ENCODE results near the gene RLN3.
A peak's percentile ranks its signal among the peaks of the same experiment; 100 is the strongest.

RLN3 gene, protein sequence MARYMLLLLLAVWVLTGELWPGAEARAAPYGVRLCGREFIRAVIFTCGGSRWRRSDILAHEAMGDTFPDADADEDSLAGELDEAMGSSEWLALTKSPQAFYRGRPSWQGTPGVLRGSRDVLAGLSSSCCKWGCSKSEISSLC

DNA sequence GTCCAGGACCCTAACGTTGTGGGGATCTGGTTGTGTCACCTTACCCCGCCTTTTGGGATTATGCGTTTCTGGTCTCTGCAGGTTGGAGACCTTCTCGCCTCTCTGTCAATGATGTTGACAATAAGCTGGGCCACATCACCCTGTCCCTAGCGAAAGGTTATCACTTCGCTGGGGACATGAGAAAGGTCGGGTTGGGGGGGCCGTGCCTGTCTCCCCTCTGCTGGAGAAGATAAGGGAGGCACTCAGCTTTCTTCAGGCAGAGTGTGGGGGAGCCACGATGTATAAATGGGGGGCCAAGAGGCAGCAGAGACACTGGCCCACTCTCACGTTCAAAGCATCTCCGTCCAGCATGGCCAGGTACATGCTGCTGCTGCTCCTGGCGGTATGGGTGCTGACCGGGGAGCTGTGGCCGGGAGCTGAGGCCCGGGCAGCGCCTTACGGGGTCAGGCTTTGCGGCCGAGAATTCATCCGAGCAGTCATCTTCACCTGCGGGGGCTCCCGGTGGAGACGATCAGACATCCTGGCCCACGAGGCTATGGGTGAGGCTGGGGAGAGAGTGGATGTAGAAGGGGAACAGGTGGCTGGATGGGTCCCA, at the start of gene RLN3:
TSS of gene RLN3 (plus strand) at position 293 of the 595 bp plus-strand sequence. CDS start at position 350, 57 bp downstream.
- no peak for DNase-seq (ENCODE audit: low read depth)

DNA sequence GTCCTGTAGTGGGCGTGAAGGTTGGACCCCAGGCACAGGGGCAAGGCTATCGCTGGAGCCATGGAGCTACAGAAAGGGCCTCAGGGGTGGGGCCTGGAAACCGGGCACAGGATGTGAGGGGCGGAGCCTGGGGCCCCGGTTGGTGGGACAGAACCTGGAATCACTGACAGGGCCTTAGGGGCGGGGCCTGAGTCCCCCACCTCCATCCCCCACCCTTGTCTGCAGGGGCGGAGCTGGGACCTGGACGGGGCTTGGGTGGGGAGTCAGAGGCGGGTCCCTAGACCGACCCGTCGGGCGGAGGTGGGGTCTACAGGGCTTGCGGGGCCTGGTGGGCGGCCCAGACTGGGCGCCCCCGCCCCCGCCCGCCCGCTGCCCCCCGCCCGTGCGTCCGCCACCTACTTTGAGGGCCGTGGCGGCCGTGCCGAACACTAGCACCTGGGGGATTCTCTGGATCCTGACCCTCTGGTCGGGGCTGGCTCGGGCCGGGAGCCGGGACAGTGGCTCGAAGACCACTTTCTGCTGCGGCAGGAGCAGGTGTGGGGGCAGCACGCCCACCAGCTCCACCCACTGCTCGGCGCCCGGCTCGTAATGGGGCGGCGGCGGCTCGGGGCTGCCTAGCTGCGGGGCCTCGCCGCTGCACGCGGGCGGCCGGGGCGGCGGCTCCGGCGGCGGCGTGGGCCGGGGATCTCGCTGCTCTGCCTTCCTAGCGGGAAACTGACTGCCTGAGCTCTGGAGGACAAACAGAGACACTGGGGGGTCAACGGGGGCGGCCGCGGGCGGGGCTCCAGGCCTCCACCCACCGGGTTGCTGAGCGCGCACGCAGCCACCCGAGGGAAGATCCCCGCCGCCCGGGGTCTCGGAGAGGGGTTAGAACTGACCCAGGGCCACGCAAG, 49.4 kb upstream of the RLN3 start:
- DNase-seq (ENCODE audit: low read depth): no peak

DNA sequence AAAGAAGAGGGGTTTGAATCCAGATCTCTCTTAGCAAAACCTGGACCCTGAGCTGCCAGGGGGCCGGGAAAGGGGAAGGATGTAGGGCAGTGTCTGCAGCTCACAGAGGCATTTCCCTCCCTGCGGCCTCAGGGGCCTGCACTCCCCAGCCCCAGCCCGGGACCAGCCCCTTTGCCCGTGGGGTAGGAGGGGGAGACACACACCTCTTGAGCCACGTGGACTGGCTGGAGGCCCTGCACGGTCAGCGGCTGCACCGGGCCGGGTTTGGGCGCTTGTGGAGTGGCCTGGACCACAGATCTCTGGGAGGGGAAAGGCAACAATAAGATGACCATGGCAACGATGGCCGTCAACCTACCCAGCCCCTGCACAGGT, 48.7 kb upstream of the RLN3 start:
- DNase-seq (ENCODE audit: low read depth): no peak

DNA sequence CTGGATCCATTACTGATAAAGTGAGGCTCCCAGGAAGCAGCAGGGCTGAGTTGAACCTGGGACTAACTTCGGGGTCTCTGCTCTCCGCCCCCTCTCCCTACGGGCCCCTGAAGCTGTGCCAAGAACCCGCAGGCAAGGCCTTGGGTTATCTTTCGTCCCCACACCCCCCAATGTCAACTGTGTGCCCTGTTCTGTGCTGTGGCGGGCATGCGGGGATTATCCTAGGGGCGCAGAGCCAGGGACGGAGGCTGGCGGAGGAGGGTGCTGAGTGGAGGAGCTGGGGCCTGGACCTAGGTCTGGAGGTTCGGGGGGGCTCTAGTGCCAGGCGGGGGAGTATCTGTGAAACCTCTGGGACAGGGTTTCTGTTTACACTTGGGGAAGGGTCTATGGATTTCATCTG, 48.3 kb upstream of the RLN3 start:
- DNase-seq (ENCODE audit: low read depth): no peak

DNA sequence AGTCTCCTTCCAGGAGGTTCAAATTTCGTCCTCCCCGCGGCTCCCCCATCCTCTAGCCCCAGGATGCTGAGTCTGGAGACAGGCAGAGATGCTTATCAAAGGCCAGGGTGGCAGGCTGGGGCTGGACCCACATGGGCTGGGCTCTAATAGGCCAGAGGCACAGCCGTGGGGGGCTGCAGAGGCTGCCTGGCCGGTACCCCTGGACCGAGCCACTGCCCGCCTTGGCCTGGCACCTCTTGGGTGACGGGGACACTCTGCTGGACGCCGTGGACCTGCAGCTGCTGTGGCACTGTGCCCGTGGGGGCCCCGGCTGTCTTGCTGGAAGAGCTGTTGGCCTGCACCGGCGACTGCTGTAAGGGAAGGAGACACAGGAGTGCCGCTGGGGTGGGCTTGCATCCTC, 47.6 kb upstream of the RLN3 start:
- no peak for DNase-seq (ENCODE audit: low read depth)

DNA sequence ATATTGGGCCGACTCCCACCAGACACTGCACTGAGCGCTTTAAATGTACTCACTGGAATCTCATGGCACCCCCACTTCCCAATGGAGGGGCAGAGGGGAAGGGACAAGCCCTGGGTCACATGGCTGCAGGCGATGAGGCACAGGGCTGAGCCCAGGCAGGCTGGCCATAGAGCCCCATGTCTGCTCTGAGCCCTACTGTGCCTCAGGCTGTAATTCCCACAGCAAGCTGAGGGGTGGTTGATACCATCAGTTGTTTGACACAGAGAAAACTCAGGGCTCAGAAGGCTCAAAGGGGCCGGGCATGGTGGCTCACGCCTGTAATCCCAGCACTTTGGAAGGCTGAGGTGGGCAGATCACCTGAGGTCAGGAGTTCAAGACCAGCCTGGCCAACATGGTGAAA, 46.9 kb upstream of the RLN3 start:
- DNase-seq (ENCODE audit: low read depth): no peak

DNA sequence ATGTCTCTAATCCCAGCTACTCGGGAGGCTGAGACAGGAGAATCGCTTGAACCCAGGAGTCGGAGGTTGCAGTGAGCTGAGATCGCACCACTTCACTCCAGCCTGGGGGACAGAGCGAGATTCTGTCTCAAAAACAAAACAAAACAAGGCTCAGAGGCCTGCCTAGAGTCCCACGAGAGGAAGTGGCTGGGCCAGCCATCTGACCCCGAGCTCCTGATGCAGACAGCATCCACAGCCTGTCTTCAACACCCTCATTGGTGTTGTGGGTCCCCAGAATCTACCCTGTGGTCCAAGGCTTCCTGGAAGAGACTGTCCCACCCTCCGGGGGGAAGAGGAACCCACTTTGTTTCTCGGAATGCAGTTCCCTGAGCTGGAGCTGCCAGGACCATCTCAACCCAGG, 46.5 kb upstream of the RLN3 start:
- DNase-seq (ENCODE audit: low read depth): no peak

DNA sequence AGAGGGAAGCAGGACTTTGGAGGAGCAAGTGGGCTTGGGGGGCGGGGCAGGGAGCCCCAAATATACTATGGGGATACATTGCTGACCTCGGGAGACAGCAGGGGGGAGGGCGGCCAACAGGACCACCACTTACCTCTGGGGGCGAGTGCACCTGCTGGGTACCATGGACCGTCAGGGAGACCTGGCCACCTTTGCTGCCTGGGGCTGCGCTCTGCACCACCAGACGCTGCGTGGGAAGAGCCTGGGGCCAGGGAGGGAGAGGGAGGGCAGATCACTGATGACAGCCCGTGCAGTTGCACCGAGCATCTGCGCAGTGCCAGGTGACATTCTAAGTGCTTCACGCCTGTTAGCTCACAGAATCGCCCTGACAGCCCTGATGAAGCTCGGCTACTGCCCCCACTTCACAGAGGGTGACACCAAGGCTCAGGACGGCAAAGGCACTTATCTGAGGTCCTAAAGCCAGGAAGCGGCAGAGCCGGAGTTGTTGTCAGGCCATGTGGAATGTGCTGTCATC, 45.9 kb upstream of the RLN3 start:
- DNase-seq (ENCODE audit: low read depth): no peak

DNA sequence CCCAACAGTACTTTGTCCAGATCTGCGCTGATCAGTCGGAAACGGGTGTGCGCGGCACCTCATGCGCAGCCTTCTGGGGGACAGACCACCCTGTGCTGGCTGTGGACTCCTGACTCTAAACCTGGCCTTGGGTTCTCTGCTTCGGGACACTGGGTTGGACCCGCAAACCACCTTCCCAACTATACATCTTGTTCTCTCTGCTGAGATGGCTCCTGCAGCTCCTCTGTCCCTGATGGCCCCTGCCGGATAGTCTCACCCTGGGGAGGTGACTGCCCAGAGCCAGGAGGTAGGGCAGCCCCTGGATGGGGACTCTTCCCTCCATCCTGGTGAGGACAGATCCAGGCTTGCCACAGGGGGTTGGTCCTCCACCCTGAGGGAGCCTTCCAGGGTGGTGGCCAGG, 45.2 kb upstream of the RLN3 start:
- DNase-seq (ENCODE audit: low read depth): no peak

DNA sequence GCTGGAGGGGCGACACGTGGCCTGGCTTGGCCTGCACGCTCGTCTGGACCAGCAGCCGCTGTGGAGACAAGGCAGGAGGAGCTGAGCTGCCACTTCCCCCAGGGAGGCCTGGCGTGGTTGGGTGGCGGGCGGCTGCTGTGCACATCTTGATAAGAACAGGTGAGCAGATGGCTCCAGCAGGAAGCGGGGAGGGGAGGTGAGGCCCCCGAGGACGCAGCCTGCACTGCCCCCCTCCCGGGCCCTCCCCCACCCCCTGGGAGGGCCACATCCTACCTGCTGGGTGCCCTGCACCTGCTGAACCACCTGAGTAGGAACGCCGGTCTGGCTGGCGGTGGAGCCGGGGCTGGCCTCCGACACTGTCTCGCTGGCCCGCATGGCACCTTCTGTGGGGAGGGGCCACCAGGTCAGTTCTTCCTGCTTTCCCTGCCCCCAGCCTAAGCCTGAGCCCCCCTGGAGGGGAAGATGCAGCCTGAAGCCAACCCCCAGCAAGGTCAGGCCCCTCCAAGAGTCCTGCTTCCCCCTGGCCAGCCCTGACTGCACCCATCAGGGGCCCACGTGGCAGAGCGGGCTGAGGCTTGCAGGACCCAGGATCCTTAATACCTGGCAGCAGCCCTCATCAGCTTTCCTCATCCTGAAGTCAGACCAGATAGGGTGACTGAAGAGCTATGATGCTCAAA, 44.6 kb upstream of the RLN3 start:
- DNase-seq (ENCODE audit: low read depth): no peak

DNA sequence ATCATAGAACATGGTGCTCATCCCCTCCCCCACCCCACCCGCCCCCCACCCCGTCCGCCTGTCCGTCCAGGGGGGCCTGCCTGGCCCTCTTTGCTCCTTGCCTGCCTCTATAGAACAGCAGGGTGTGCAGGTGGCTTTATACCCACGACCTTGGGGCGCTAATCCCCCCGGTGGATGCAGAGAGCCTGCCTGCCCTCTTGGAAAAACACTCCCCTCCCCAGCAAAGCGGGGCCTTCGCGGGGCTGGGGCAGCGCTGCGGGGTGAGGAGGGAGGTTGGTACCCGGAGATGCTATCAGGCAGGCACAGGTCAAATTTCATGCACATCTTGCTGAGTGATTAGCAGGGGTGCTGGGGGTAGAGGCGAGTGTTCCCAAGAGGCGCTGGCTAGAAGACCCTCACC, 43.8 kb upstream of the RLN3 start:
- no peak for DNase-seq (ENCODE audit: low read depth)

DNA sequence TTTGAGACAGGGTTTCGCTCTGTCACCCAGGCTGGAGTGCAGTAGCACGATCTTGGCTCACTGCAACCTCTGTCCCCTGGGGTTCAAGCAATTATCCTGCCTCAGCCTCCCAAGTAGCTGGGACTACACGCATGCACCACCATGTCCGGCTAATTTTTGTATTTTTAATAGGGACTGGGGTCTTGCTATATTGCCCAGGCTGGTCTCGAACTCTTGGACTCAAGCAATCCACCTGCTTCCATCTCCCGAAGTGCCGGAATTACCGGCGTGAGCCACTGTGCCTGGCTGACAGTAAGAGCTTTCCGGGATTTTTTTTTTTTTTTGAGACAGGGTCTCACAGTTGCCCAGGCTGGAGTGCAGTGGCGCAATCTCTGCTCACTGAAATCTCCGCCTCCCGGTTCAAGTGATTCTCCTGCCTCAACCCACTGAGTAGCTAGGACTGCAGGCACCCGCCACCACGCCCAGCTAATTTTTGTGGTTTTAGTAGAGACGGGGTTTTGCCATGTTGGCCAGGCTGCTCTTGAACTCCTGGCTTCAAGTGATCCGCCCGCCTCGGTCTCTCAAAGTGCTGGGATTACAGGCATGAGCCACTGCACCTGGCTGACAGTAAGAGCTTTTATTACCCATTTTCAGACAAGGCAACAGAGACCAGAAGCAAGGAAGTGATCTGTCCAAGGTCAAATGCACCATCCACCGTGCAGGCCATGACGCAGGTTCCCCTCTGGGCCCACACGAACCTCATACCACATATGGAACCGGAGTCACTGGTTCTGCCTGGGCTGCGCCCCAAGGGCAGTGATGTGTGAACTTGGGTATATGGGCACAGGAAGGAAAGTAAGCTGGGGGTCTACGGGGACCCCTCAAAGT, 42.8 kb upstream of the RLN3 start:
- DNase-seq (ENCODE audit: low read depth): no peak

DNA sequence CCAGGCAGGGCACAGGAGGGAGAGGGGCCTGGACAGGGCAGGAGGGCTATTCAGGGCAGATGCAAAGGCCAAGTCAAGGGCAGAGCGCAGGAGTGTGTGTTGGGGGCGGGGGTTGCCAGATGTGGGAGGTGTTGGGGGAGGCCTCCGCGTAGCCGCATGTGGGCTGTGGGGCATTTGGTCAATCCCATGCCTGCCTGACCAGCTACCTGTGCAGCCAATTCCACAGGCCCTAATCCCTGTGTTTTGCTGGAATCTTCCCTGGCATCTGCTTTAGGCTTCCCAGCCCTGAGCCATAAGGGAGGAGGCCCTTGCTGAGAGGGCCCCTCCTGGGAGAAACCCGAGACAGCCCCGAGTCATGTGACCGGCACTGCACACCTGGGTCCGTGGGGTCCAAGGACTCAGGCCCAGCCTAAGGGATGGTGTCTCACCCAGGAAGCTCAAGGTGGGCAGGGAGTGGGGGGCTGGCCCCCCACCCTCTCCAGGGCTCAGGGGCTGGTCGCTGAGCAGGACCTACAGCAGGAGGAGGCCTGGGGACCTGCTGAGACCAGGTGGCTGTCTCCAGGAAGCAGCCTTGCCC, 42.1 kb upstream of the RLN3 start:
- DNase-seq (ENCODE audit: low read depth): no peak

DNA sequence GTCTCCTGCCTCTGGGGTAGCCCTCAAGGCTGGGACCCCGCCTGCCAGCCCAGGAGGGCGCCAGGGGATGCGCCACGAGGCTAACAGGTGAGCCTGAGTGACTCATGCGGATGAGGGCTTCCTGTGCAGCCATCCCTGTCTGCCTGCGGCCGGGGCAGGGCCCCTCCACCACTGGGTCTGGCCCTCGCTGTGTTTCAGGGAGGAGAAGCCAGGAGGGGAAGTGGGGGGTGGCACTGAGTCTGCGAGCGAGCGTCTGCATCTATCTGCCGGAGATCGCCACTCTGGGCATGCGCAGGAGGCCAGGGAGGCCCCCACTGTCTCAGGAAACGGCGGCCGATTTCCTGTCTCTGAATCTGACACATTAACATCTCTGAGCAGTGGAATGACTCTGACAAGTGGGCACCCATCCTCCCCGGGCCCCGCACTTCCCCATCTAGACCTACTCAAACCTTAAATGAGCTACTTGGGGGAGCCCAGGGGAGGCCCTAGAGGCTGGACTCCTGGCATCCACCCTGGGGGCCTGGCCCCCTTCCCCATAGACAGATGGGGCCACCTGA, 41.5 kb upstream of the RLN3 start:
- DNase-seq (ENCODE audit: low read depth): peak; percentile 98

DNA sequence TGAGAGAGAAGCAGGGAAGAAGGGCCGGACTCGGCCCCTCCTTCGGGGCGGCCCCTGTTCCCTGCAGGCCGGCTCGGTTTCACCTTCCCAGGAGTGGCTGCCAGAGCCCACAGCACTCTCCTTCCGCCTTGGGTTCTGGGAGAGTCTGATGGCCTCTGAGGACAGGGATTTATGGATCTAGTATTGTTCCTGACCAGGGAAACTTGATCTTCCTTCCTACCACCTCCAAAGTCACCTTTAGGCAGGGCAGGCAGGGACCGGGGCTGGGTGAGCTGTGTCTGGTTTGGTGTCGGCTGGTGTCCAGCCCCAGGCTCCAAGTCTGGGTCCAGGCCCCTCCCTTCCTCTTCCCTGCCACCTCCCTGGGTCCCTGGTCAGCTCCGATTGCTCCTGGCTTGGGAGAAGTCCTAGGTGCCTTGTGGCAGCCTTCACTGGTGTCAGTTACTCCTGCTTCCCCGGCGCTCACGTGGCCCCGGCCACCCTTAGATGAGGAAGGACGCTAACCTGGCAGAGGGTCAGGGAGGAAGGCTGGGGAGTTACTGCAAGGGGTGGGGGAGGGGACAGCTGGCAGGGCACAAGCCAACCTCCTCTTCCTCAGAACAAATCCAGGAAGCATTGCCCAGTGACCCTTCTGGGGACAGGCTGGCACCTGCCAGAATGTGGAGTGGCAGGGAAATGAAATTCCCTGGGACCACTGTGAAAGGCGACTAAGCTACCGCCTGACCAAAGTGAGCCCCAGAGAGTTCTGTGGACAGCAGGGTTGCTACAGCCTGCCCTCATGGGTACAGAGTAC, 40.7 kb upstream of the RLN3 start:
- DNase-seq (ENCODE audit: low read depth): no peak

DNA sequence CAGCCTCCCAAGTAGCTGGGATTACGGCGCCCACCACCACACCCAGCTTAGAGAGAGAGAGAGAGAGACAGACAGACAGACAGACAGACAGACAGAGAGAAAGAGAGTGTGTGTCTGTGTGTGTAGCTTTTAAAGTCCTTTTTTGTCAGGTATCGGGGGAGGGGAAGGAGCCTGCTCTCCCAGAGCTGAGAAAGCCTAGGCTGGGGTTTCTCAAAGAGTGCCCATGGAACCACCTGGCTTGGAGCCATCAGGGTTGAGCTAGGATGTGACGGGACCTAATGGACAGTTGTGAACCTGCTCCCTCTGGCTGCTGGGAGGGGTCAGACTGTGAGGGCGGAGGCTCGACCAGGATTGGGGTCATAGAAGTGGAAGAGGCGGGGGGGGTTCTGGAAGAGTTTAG, 38.5 kb upstream of the RLN3 start:
- no peak for DNase-seq (ENCODE audit: low read depth)

DNA sequence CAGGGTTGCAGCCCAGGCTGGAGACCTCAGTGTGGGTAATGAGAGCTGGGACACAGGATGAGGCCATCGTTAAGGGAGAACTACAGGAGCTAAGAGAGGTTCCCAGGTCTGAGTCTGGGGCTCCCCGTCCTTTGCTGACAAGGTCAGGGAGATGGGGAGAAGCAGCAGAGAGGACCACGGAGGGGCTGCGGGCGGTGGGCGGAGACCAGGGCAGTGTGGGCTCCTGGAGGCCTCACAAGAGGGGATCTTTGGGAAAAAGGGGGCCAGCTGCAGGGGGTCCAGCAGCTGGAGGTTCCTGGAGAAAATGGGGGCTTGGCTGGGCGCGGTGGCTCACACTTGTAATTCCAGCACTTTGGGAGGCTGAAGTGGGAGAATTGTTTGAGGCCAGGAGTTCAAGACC, 37.9 kb upstream of the RLN3 start:
- DNase-seq (ENCODE audit: low read depth): no peak

DNA sequence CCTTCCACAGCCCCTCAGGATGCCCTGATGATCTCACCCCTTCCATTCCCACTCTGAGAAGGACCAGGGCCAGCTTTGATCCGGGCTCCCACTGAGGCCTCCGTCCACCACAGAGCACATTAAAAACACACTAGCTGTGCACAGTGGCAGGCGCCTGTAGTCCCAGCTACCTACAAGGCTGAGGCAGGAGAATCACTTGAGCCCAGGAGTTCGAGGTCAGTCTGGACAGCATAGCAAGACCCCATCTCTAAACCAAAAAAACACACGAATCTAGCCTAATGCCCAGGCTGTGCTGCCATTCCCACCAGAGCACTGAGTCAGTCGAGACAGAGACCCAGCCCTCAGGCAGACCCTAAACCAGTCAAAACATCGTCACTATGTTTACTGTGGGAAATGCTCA, 35.9 kb upstream of the RLN3 start:
- DNase-seq (ENCODE audit: low read depth): no peak

DNA sequence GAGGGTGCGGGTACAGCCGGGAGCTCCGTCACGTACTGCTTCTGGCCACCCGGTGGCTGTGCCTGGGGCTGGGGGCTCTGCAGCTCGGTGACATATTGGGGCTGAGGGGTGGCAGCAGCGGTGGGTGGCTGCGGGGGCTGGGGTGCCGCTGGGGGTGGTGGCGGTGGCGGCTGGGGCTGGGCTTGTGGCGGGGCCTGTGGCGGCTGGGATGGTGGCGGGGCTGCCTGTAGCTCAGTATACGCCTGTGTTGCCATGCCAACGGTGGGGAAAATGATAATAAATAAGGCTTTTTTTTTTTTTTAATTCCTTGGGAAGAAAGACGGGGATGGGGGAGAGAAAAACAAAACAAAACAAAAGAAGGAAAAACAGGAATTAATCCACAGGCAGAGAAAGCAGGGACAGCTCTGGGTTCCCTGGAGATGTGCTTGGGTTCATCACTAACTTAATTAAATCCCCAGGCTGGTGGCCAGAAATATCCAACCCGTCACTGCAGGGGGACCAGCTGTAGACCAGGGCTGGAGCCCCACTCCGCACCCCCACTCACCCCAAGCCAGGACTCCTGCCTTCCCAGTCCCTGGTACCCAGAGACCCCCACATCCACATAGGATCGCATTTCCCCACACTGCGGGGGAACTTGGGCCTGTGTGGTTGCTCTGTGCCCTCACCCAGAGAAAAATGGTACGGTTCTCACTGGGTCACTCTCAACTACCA, 34.2 kb upstream of the RLN3 start:
- DNase-seq (ENCODE audit: low read depth): no peak
